ENCODE data around the gene TUBGCP2.
A peak's percentile ranks its signal among the peaks of the same experiment; 100 is the strongest.
"Not testable (repeated sequence)": the region's sequence is repeated elsewhere in the genome, so short reads cannot be mapped to it uniquely, and the experiment has no call there.

TUBGCP2 gene

DNA sequence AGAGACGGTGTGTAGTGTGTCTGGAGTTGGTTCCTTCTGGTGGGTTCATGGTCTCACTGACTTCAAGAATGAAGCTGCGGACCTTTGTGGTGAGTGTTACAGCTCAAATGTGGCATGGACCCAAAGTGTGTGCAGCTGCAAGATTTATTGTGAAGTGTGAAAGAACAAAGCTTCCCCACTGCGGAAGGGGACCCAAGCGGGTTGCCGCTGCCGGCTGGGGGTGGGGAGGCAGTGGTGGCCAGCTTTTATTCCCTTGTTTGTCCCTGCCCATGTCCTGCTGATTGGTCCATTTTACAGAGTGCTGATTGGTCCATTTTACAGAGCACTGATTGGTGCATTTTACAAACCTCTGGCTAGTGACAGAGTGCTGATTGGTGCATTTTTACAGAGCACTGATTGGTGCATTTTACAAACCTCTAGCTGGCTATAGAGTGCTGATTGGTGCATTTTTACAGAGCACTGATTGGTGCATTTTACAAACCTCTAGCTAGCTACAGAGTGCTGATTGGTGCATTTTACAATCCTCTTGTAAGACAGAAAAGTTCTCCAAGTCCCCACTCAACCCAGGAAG lies 12.3 kb upstream of the TUBGCP2 start:
- H3K27me3 ChIP-seq (ENCODE audit: control insufficient read depth, insufficient read depth, low read length): peaks cover 23% of the 10 kb centered on the region
- H3K36me3 ChIP-seq (ENCODE audit: control insufficient read depth, insufficient read depth, low read length); H3K9me3 ChIP-seq (ENCODE audit: control insufficient read depth, insufficient read depth, low read depth, low read length); H3K4me1 ChIP-seq (ENCODE audit: control insufficient read depth, insufficient read depth, low read length); H3K4me3 ChIP-seq (ENCODE audit: low read depth, low read length); H3K9ac ChIP-seq (ENCODE audit: low read length); H3K27ac ChIP-seq (ENCODE audit: low read depth, low read length): not testable (repeated sequence)

DNA sequence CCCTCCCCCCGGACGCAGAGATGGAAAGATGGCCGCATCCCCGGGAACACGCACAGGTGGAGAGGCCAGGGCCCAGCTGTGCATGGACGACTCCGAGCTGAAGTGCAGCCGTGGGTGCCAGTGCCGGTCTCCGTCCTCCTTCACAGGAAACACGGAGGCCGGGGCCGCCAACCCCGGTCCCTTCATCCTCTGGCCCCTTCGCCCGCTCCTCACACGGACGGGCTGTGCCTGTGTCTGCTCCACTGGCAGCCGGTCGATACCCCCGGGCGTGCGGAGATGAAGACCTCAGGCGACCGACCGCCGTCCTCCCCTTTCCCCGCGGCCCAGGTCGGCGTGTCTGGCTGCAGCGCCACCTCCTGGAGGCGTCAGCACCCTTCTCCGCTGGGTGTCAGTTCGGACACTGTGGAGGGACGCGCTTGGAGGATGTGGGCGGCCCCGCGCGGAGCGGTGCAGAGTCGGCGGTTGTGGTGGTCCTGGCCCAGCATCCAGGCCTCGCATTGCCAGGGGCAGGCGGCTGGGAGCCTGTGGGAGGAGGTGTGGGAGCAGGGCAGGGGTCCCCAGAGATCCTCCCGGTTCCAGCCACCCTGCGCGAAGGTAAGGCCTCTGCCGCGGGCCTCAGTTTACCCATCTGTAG lies 9.9 kb upstream of the TUBGCP2 start:
- no peaks in the 10 kb centered on the region for H3K9me3 ChIP-seq (ENCODE audit: control insufficient read depth, insufficient read depth, low read depth, low read length)
- H3K4me1 ChIP-seq (ENCODE audit: control insufficient read depth, insufficient read depth, low read length): no peaks in the 10 kb centered on the region
- H3K36me3 ChIP-seq (ENCODE audit: control insufficient read depth, insufficient read depth, low read length): no peaks in the 10 kb centered on the region
- no peak overlapping the region for H3K27ac ChIP-seq (ENCODE audit: low read depth, low read length)
- H3K4me3 ChIP-seq (ENCODE audit: low read depth, low read length): peak overlapping the region; percentile 76
- peaks cover 10% of the 10 kb centered on the region for H3K27me3 ChIP-seq (ENCODE audit: control insufficient read depth, insufficient read depth, low read length)
- no peak overlapping the region for H3K9ac ChIP-seq (ENCODE audit: low read length)

DNA sequence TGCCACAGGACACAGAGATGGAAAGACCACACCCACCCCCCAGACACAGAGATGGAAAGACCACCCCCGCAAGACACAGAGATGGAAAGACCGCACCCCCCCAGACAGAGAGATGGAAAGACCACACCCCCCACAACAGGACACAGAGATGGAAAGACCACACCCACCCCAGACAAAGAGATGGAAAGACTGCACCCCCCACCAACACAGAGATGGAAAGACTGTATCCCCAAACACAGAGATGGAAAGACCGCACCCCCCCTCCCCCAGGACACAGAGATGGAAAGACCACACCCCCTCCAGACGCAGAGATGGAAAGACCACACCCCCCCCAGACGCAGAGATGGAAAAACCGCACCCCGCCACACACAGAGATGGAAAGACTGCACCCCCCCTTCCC lies 8.1 kb upstream of the TUBGCP2 start:
- H3K9ac ChIP-seq (ENCODE audit: low read length): no peak overlapping the region
- H3K4me3 ChIP-seq (ENCODE audit: low read depth, low read length): no peak overlapping the region
- H3K27me3 ChIP-seq (ENCODE audit: control insufficient read depth, insufficient read depth, low read length): peaks cover 10% of the 10 kb centered on the region

DNA sequence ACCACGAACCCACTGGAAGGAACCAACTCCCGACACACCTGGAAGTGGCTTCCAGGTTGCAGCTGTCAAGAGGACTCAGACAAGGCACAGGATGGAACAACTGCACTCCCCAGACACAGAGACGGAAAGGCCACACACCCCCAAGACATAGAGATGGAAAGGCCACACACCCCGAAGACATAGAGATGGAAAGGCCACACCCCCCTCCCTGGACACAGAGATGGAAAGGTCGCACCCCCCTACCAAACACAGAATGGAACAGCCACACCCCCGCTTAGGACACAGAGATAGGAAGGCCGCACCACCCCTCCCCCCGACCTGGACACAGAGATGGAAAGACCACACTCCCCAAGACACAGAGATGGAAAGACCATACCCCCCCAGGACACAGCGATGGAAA lies 7.6 kb upstream of the TUBGCP2 start:
- peaks cover 17% of the 10 kb centered on the region for H3K36me3 ChIP-seq (ENCODE audit: control insufficient read depth, insufficient read depth, low read length)
- peaks cover 10% of the 10 kb centered on the region for H3K27me3 ChIP-seq (ENCODE audit: control insufficient read depth, insufficient read depth, low read length)
- H3K9ac ChIP-seq (ENCODE audit: low read length): no peak overlapping the region
- H3K27ac ChIP-seq (ENCODE audit: low read depth, low read length): no peak overlapping the region
- no peak overlapping the region for H3K4me3 ChIP-seq (ENCODE audit: low read depth, low read length)
- no peaks in the 10 kb centered on the region for H3K9me3 ChIP-seq (ENCODE audit: control insufficient read depth, insufficient read depth, low read depth, low read length)
- H3K4me1 ChIP-seq (ENCODE audit: control insufficient read depth, insufficient read depth, low read length): no peaks in the 10 kb centered on the region

More for the DNA sequence above, 8.1 kb upstream of the TUBGCP2 start:
- H3K4me1 ChIP-seq (ENCODE audit: control insufficient read depth, insufficient read depth, low read length): no peaks in the 10 kb centered on the region
- H3K36me3 ChIP-seq (ENCODE audit: control insufficient read depth, insufficient read depth, low read length): peaks cover 13% of the 10 kb centered on the region
- H3K9me3 ChIP-seq (ENCODE audit: control insufficient read depth, insufficient read depth, low read depth, low read length): no peaks in the 10 kb centered on the region
- H3K27ac ChIP-seq (ENCODE audit: low read depth, low read length): no peak overlapping the region

DNA sequence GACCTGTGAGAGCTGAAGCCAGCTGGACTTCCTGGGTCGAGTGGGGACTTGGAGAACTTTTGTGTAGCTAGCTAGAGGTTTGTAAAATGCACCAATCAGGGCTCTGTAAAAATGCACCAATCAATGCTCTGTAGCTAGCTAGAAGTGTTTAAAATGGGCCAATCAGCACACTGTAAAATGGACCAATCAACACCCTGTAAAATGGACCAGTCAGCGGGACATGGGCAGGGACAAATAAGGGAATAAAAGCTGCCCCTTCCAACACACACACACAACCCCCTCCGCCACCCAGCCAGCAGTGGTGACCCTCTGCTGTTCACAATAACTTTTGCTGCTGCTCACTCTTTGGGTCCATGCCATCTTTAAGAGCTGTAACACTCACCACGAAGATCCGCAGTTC lies 7.2 kb upstream of the TUBGCP2 start:
- H3K36me3 ChIP-seq (ENCODE audit: control insufficient read depth, insufficient read depth, low read length): peaks cover 19% of the 10 kb centered on the region
- peaks cover 10% of the 10 kb centered on the region for H3K27me3 ChIP-seq (ENCODE audit: control insufficient read depth, insufficient read depth, low read length)
- no peaks in the 10 kb centered on the region for H3K4me1 ChIP-seq (ENCODE audit: control insufficient read depth, insufficient read depth, low read length)
- no peak overlapping the region for H3K4me3 ChIP-seq (ENCODE audit: low read depth, low read length)
- no peak overlapping the region for H3K9ac ChIP-seq (ENCODE audit: low read length)
- no peak overlapping the region for H3K27ac ChIP-seq (ENCODE audit: low read depth, low read length)
- H3K9me3 ChIP-seq (ENCODE audit: control insufficient read depth, insufficient read depth, low read depth, low read length): no peaks in the 10 kb centered on the region

DNA sequence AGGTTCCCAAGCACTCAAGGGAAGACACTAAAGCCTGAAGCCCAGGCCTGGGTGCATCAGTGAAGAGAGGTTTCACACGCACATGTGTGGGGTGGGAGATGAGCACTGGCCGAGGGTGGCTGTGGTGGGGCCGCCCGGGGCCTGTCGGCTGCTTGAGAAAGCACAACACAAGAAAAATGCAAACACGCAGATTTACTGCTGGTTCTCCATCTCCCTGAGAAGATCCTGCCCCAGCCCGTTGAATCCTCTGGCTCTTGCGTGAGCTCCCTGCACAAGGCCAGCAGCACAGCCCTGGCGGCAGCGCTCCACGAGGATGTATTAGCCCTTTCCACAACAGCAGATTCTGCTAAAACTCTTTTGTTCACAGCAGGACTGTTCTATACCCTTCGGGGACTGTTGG lies 6.2 kb upstream of the TUBGCP2 start:
- H3K27me3 ChIP-seq (ENCODE audit: control insufficient read depth, insufficient read depth, low read length): peaks cover 10% of the 10 kb centered on the region
- no peaks in the 10 kb centered on the region for H3K9me3 ChIP-seq (ENCODE audit: control insufficient read depth, insufficient read depth, low read depth, low read length)
- no peak overlapping the region for H3K4me3 ChIP-seq (ENCODE audit: low read depth, low read length)
- H3K36me3 ChIP-seq (ENCODE audit: control insufficient read depth, insufficient read depth, low read length): peaks cover 28% of the 10 kb centered on the region
- H3K9ac ChIP-seq (ENCODE audit: low read length): no peak overlapping the region
- H3K4me1 ChIP-seq (ENCODE audit: control insufficient read depth, insufficient read depth, low read length): no peaks in the 10 kb centered on the region
- H3K27ac ChIP-seq (ENCODE audit: low read depth, low read length): no peak overlapping the region

DNA sequence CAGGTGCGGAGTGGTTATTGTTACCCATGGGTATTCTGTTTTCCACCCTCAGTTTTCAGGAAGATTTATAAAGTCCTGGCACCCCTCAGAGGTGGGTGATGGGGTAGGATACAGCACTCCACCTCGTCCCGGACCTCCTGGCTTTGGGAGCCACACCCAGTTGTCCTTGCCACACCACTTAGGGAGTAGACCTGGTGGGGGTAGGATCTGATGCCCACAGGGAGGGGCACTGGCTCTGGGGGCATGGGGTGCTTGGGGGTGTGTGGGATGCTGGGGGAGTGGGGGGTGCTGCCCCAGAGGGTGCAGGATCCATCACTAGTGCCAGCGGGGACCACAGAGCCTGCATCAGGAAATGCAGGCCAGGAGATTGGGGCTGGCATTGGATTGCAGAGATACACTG lies 4.5 kb upstream of the TUBGCP2 start:
- Histone ChIP-seq H3K9me3 (ENCODE audit: control insufficient read depth, insufficient read depth, low read depth, low read length) (no peaks in the 10 kb centered on the region), H3K9ac (ENCODE audit: low read length) (no peak overlapping the region), H3K36me3 (ENCODE audit: control insufficient read depth, insufficient read depth, low read length) (peaks cover 31% of the 10 kb centered on the region), H3K4me1 (ENCODE audit: control insufficient read depth, insufficient read depth, low read length) (0 out of 2 replicates have a peak, but pooled peaks cover 5% of the 10 kb centered on the region), H3K27me3 (ENCODE audit: control insufficient read depth, insufficient read depth, low read length) (no peaks in the 10 kb centered on the region), H3K27ac (ENCODE audit: low read depth, low read length) (no peak overlapping the region), H3K4me3 (ENCODE audit: low read depth, low read length) (no peak overlapping the region)

DNA sequence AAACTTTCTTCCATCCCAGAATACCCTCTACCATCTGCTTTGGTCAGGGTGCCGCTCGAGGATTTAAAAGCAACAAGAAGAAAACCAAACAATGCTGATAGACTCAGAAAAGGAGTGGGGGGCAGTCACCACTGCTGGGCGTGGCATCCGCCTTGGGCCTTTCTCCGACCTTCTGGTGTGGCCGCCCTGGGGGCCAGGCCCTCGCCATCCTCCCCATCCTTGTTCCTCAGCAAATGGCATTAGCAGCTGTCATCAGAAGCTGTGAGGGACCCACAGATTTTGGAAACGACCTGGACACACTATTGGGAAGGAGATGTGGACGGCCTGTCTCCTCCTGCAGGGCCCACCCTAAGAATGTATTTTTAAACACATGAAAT lies 4.1 kb upstream of the TUBGCP2 start:
- Histone ChIP-seq H3K27ac (ENCODE audit: low read depth, low read length) (no peak overlapping the region), H3K4me3 (ENCODE audit: low read depth, low read length) (no peak overlapping the region), H3K9ac (ENCODE audit: low read length) (no peak overlapping the region), H3K36me3 (ENCODE audit: control insufficient read depth, insufficient read depth, low read length) (peaks cover 31% of the 10 kb centered on the region), H3K4me1 (ENCODE audit: control insufficient read depth, insufficient read depth, low read length) (0 out of 2 replicates have a peak, but pooled peaks cover 7% of the 10 kb centered on the region), H3K27me3 (ENCODE audit: control insufficient read depth, insufficient read depth, low read length) (no peaks in the 10 kb centered on the region), H3K9me3 (ENCODE audit: control insufficient read depth, insufficient read depth, low read depth, low read length) (no peaks in the 10 kb centered on the region)

DNA sequence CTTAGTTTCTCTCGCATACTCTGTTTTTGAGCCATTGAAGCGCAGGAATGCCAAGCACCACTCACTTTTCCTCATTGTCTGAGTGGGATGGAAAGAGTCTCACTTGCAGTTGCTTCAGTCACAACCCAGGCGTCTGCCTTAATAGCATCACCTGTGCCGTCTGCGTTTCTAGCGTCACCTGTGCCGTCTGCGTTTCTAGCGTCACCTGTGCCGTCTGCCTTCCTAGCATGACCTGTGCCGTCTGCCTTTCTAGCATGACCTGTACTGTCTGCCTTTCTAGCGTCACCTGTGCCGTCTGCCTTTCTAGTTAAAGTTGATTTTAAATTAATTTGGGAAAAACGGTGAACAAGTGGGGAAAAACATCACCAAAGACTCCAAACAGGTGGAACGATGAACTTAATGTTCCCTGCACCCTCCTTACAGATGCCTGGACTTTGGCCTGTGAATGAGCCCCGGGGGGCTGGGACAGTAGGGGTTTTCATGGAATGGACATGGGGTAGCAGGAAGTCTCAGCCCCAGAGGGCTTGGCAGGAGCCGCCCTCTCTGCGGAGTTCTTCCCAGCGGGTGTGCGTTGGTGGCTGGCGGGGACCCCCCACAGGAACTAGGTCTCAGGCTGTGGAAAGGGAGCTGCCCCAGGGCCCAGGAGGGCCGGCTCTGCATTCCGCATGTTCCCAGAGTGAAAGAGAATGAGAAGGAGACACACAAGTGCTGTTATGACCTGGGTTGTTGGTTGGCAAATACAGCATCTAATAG lies 3.5 kb upstream of the TUBGCP2 start:
- Histone ChIP-seq H3K36me3 (ENCODE audit: control insufficient read depth, insufficient read depth, low read length) (peaks cover 31% of the 10 kb centered on the region), H3K9ac (ENCODE audit: low read length) (no peak overlapping the region), H3K4me3 (ENCODE audit: low read depth, low read length) (no peak overlapping the region), H3K27ac (ENCODE audit: low read depth, low read length) (no peak overlapping the region), H3K27me3 (ENCODE audit: control insufficient read depth, insufficient read depth, low read length) (no peaks in the 10 kb centered on the region), H3K9me3 (ENCODE audit: control insufficient read depth, insufficient read depth, low read depth, low read length) (no peaks in the 10 kb centered on the region), H3K4me1 (ENCODE audit: control insufficient read depth, insufficient read depth, low read length) (peaks cover 13% of the 10 kb centered on the region)

DNA sequence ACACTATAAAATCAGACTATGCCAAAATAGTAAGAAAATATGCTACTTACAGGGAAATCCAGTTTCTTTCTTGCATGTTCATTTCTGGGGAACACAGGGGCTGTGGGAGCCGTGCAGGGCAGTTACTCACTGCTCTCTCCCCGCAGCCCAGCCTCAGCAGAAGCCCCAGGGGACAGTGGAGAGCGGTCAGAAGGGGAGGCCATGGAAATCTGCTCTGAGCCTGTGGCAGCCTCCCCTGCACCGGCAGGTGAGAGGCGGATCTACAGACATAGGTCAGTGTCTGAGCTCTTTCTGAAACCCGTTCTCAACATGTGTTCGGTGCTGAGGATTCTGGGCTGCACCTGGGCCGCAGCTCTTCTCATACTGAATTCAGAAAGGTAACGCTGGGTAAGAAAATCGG lies 2.9 kb upstream of the TUBGCP2 start:
- Histone ChIP-seq H3K36me3 (ENCODE audit: control insufficient read depth, insufficient read depth, low read length) (peaks cover 31% of the 10 kb centered on the region), H3K9me3 (ENCODE audit: control insufficient read depth, insufficient read depth, low read depth, low read length) (no peaks in the 10 kb centered on the region)

DNA sequence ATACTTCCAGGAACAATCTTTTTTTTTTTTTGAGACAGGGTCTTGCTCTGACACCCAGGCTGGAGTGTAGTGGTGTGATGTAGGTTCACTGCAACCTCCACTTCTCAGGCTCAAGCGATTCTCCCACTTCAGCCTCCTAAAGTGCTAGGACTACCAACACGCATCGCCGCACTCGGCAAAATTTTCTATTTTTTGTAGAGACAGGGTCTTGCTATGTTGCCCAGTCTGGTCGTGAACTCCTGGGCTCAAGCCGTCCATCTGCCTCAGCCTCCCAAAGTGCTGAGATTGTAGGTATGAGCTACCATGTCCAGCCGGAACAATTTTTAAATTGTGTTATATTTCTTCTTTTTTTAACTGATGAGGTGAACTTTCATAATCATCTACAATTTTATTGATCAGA lies 2.1 kb upstream of the TUBGCP2 start:
- no peak overlapping the region for H3K27ac ChIP-seq (ENCODE audit: low read depth, low read length)
- peaks cover 16% of the 10 kb centered on the region for H3K4me1 ChIP-seq (ENCODE audit: control insufficient read depth, insufficient read depth, low read length)
- no peaks in the 10 kb centered on the region for H3K27me3 ChIP-seq (ENCODE audit: control insufficient read depth, insufficient read depth, low read length)
- H3K9me3 ChIP-seq (ENCODE audit: control insufficient read depth, insufficient read depth, low read depth, low read length): no peaks in the 10 kb centered on the region
- no peak overlapping the region for H3K4me3 ChIP-seq (ENCODE audit: low read depth, low read length)
- no peak overlapping the region for H3K9ac ChIP-seq (ENCODE audit: low read length)
- peaks cover 31% of the 10 kb centered on the region for H3K36me3 ChIP-seq (ENCODE audit: control insufficient read depth, insufficient read depth, low read length)

More for the DNA sequence above, 2.9 kb upstream of the TUBGCP2 start:
- H3K4me3 ChIP-seq (ENCODE audit: low read depth, low read length): no peak overlapping the region
- no peak overlapping the region for H3K9ac ChIP-seq (ENCODE audit: low read length)
- H3K27me3 ChIP-seq (ENCODE audit: control insufficient read depth, insufficient read depth, low read length): no peaks in the 10 kb centered on the region
- no peak overlapping the region for H3K27ac ChIP-seq (ENCODE audit: low read depth, low read length)
- H3K4me1 ChIP-seq (ENCODE audit: control insufficient read depth, insufficient read depth, low read length): peaks cover 16% of the 10 kb centered on the region
